ENCODE data around the gene PRG2. TPM values are rescaled to one million over a fixed set of nuclear protein-coding genes. Genes with fewer than 3 reads are reported as not detected.

PRG2 gene
- total and polyA plus RNA-seq, 9 of the 15 experiments (the other 6 are each of a cell fraction or from before 2014, with no cell fraction given), result 1.8 to 78.0 (median 26.6) TPM

DNA sequence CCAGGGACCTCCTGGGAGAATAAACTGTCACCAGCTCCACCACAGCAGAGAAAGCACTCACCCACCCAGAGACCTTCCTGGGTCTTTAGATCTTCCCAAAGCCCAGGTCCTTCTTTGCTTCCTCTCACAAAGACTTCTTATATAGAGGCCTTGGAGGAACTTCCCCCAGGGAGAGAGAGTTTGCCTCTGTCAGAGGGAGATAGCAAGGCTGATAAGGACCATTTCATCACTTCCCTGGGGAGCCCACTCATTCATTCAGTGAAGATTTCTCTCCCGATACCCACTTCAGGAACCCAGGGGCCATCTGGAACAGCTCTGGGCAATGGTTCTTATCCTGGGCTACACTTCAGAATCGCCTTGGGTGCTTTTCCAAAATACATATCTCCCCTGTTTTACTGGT is at the start of gene PRG2 (continued):
- TF ChIP-seq HMG20A (CRISPR knock-in tag; conservative IDR thresholded peaks at IDR 0.05) (no peak), SETDB1 (IDR thresholded peaks at IDR 0.05; ENCODE audit: low read length) (no peak), ARID1B (IDR thresholded peaks at IDR 0.05) (peak; percentile 56; the same call in 1 of the 2 replicates), ADNP (tag; IDR thresholded peaks at IDR 0.05) (no peak), GTF2F1 (IDR thresholded peaks at IDR 0.05; ENCODE audit: low read depth, low read length) (no peak), SMARCE1 (IDR thresholded peaks at IDR 0.05) (0 out of 2 replicates have a peak, but pooled peaks have one; percentile 13), ZNF766 (CRISPR knock-in tag; conservative IDR thresholded peaks at IDR 0.05) (0 out of 2 replicates have a peak, but pooled peaks have one; percentile 30), SMARCA4 (IDR thresholded peaks at IDR 0.05) (peak; percentile 19; the same call in 1 of the 2 replicates), NELFE (IDR thresholded peaks at IDR 0.05; ENCODE audit: insufficient read depth, insufficient read length) (no peak), KLF10 (CRISPR knock-in tag; IDR thresholded peaks at IDR 0.05) (no peak), DPF2 (IDR thresholded peaks at IDR 0.05) (peak; percentile 38; the same call in 1 of the 2 replicates), MAZ (CRISPR knock-in tag; conservative IDR thresholded peaks at IDR 0.05 in 1 of 2, IDR thresholded peaks at IDR 0.05 in 1 of 2) (no peak), SP1 (CRISPR knock-in tag; IDR thresholded peaks at IDR 0.05) (no peak), CTBP1 (IDR thresholded peaks at IDR 0.05; ENCODE audit: borderline replicate concordance) (peak; percentile 85), SPI1 (IDR thresholded peaks at IDR 0.05; ENCODE audit: borderline replicate concordance, low read depth, low read length) (peak; percentile 25; the same call in 1 of the 2 replicates), JUND (IDR thresholded peaks at IDR 0.05; ENCODE audit: borderline replicate concordance, low read depth, low read length) (peak; percentile 42; the same call in 1 of the 2 replicates), JUND (tag; IDR thresholded peaks at IDR 0.05; ENCODE audit: borderline replicate concordance, low read depth, low read length) (no peak; the same call in 2 of the 3 replicates), RCOR1 (IDR thresholded peaks at IDR 0.05; ENCODE audit: borderline replicate concordance in 1 of 2, low read depth in 2 of 2, low read length in 2 of 2) (peak in 1 of 2 experiments; percentile 88; a peak in 2 of 4 replicates)
- TF ChIP-seq, protein P1, sequence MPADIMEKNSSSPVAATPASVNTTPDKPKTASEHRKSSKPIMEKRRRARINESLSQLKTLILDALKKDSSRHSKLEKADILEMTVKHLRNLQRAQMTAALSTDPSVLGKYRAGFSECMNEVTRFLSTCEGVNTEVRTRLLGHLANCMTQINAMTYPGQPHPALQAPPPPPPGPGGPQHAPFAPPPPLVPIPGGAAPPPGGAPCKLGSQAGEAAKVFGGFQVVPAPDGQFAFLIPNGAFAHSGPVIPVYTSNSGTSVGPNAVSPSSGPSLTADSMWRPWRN (IDR thresholded peaks at IDR 0.05; ENCODE audit: low read depth), result no peak
- TF ChIP-seq, protein P2, sequence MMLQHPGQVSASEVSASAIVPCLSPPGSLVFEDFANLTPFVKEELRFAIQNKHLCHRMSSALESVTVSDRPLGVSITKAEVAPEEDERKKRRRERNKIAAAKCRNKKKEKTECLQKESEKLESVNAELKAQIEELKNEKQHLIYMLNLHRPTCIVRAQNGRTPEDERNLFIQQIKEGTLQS (IDR thresholded peaks at IDR 0.05), result peak; percentile 47; the same call in 1 of the 2 replicates
- TF ChIP-seq, protein P2 (CRISPR knock-in tag; conservative IDR thresholded peaks at IDR 0.05), result no peak
- TF ChIP-seq, protein P3, sequence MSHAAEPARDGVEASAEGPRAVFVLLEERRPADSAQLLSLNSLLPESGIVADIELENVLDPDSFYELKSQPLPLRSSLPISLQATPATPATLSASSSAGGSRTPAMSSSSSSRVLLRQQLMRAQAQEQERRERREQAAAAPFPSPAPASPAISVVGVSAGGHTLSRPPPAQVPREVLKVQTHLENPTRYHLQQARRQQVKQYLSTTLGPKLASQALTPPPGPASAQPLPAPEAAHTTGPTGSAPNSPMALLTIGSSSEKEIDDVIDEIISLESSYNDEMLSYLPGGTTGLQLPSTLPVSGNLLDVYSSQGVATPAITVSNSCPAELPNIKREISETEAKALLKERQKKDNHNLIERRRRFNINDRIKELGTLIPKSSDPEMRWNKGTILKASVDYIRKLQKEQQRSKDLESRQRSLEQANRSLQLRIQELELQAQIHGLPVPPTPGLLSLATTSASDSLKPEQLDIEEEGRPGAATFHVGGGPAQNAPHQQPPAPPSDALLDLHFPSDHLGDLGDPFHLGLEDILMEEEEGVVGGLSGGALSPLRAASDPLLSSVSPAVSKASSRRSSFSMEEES (CRISPR knock-in tag; IDR thresholded peaks at IDR 0.05), result no peak
- TF ChIP-seq, protein P4, sequence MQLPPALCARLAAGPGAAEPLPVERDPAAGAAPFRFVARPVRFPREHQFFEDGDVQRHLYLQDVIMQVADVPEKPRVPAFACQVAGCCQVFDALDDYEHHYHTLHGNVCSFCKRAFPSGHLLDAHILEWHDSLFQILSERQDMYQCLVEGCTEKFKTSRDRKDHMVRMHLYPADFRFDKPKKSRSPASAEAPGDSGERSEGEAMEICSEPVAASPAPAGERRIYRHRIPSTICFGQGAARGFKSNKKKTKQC (CRISPR knock-in tag; IDR thresholded peaks at IDR 0.05), result no peak

All from K562 (cell line).